Prostate gland (tissue), 2 donors: ENCODE measurements around the gene NUP210.

ENCODE experiments used
- POLR2A ChIP-seq: fragments of 450-650 bp; IDR thresholded peaks from one replicate; pipeline ENCODE4 v1.6.1; 2016; ENCODE audit warnings: antibody characterized with exemption, mild to moderate bottlenecking
- POLR2AphosphoS5 ChIP-seq: sonication (generic); formaldehyde crosslinking; IDR thresholded peaks from one replicate; pipeline ENCODE4 v1.6.1; 2017; ENCODE audit warnings: antibody characterized with exemption
- TF ChIP-seq, protein P1 (sequence below), 4 experiments: fragments of 200-600 bp in 2 of 4; fragments of 450-650 bp in 2 of 4; sonication (generic) in 2 of 4; IDR thresholded peaks; 1 replicate in 3 of 4; 2 replicates in 1 of 4; pipeline ENCODE4 v1.5.1; 2016 to 2019; ENCODE audit warnings: antibody characterized with exemption in 4 of 4, mild to moderate bottlenecking in 2 of 4, moderate library complexity in 2 of 4

DNA sequence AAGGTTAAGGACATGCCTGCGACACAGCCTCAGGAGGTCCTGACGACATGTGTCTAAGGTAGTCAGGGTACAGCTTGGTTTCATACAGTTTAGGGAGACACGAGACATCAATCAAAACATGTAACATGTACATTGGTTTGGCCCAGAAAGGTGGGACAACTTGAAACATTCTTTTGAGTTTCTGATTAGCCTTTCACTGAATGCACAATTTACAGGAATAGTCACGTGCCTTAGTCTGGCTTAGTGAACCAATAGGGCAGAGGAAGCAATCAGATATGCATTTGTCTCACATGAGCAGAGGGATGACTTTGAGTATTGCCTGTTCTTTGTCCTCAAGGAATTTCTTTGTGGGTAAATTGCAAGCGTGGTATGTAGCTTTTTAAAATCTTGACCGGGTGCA is 35.5 kb upstream of the NUP210 start:
- TF ChIP-seq, protein P1, sequence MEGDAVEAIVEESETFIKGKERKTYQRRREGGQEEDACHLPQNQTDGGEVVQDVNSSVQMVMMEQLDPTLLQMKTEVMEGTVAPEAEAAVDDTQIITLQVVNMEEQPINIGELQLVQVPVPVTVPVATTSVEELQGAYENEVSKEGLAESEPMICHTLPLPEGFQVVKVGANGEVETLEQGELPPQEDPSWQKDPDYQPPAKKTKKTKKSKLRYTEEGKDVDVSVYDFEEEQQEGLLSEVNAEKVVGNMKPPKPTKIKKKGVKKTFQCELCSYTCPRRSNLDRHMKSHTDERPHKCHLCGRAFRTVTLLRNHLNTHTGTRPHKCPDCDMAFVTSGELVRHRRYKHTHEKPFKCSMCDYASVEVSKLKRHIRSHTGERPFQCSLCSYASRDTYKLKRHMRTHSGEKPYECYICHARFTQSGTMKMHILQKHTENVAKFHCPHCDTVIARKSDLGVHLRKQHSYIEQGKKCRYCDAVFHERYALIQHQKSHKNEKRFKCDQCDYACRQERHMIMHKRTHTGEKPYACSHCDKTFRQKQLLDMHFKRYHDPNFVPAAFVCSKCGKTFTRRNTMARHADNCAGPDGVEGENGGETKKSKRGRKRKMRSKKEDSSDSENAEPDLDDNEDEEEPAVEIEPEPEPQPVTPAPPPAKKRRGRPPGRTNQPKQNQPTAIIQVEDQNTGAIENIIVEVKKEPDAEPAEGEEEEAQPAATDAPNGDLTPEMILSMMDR (IDR thresholded peaks at IDR 0.05) = no peak
- TF ChIP-seq POLR2A (no peak), POLR2AphosphoS5 (no peak)
